SU-DHL-6 (cell line): ENCODE data around the gene CSNK2A3.

Experiments used
- H2AFZ ChIP-seq: fragments of 200-600 bp; sonication (generic); 2 replicates; pipeline ENCODE4 v1.6.1; 2014; ENCODE audit warnings: low read depth, mild to moderate bottlenecking, moderate library complexity, mixed read lengths, antibody characterized with exemption, low read length; ENCODE audit not compliant: severe bottlenecking
- H3F3A ChIP-seq: fragments of 200-600 bp; shearing (Covaris generic); 2 replicates; pipeline ENCODE4 v1.6.0; 2016; ENCODE audit warnings: antibody characterized with exemption, mild to moderate bottlenecking; ENCODE audit not compliant: insufficient read depth
- H3K27ac ChIP-seq: fragments of 200-600 bp; sonication (generic); 2 replicates; pipeline ENCODE4 v1.5.1; 2016; ENCODE audit warnings: low read depth, mild to moderate bottlenecking, low read length, moderate library complexity, mixed read lengths
- H3K27me3 ChIP-seq: fragments of 200-600 bp; sonication (generic), shearing (Covaris generic); 2 replicates; pipeline ENCODE4 v1.6.0; 2014; ENCODE audit warnings: mild to moderate bottlenecking, low read length
- H3K36me3 ChIP-seq: fragments of 200-600 bp; sonication (generic); 2 replicates; pipeline ENCODE4 v1.6.1; 2014; ENCODE audit warnings: mild to moderate bottlenecking, low read length, mixed read lengths
- H3K4me2 ChIP-seq: fragments of 300-600, 200-600 bp; shearing (Covaris generic), sonication (generic); 2 replicates; pipeline ENCODE4 v1.6.0; 2014; ENCODE audit warnings: low read length, low read depth, mild to moderate bottlenecking; ENCODE audit not compliant: poor library complexity, severe bottlenecking
- H3K4me3 ChIP-seq: fragments of 200-600 bp; sonication (generic); 2 replicates; pipeline ENCODE4 v1.5.1; 2014; ENCODE audit warnings: antibody characterized with exemption, low read length, mild to moderate bottlenecking, mixed read lengths; ENCODE audit not compliant: insufficient read depth, poor library complexity, severe bottlenecking
- H3K79me2 ChIP-seq: fragments of 200-600 bp; sonication (generic); 2 replicates; pipeline ENCODE4 v1.6.1; 2014; ENCODE audit warnings: mild to moderate bottlenecking, low read length, moderate library complexity; ENCODE audit not compliant: insufficient read depth
- H3K9ac ChIP-seq: fragments of 200-600 bp; sonication (generic); 2 replicates; pipeline ENCODE4 v1.7.0; 2014; ENCODE audit warnings: mild to moderate bottlenecking, low read length
- H3K9me2 ChIP-seq: fragments of 200-600 bp; sonication (generic); replicated peaks from 2 replicates; pipeline ENCODE4 v1.6.1; 2014; ENCODE audit warnings: low read length; ENCODE audit not compliant: insufficient read depth
- H3K9me3 ChIP-seq: fragments of 200-600 bp; sonication (generic); 2 replicates; pipeline ENCODE4 v1.6.1; 2014; ENCODE audit warnings: low read length, mixed read lengths; ENCODE audit not compliant: insufficient read depth
- H4K20me1 ChIP-seq: fragments of 200-600 bp; sonication (generic); 2 replicates; pipeline ENCODE4 v1.6.1; 2014; ENCODE audit warnings: low read depth, mild to moderate bottlenecking, antibody characterized with exemption, low read length, moderate library complexity, mixed read lengths
- CTCF ChIP-seq: fragments of 200-600 bp; sonication (generic); IDR thresholded peaks from one replicate; pipeline ENCODE4 v1.5.1; 2017; ENCODE audit warnings: antibody characterized with exemption, mild to moderate bottlenecking, low read length, moderate library complexity; ENCODE audit not compliant: insufficient read depth, poor library complexity, severe bottlenecking
- EZH2phosphoT487 ChIP-seq: fragments of 200-600 bp; sonication (generic), shearing (Covaris generic); conservative IDR thresholded peaks from 2 replicates; pipeline ENCODE4 v1.6.1; 2018; ENCODE audit warnings: mild to moderate bottlenecking, antibody characterized with exemption, low read length, moderate library complexity, mixed read lengths

CSNK2A3 gene

DNA sequence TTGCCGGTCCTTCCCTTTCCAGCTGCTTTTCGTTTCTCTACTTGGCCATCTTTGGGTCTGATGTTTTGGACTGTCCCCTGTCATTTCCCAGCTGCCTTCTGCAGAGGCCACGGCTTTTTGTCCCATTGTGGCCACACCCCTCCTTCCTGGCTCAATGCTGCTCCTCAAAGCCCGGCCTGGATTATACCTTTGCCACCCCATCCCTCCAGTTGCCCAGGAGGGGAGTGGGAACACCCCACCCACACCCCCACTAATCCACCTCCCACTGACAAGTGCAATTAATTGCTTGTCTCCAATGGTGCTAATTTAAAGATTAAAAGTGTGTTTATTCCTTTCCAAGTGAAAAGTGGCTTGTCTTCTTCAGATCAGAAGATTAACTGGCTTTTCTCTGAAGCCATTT is 34.2 kb upstream of the CSNK2A3 start:
- H3K9me2 ChIP-seq = no peaks in the 10 kb centered on the region

GRCh38 chr11:11384829-11385228 is 31.8 kb upstream of the CSNK2A3 start:
- Histone ChIP-seq H3K9me2 (no peaks in the 10 kb centered on the region), H2AFZ (no peak overlapping the region), H3K9ac (no peak overlapping the region), H3K36me3 (no peaks in the 10 kb centered on the region), H3K4me2 (no peak overlapping the region), H3F3A (no peaks in the 10 kb centered on the region), H3K27me3 (no peaks in the 10 kb centered on the region; the same call in 1 of the 2 replicates), H3K27ac (no peak overlapping the region), H3K9me3 (no peaks in the 10 kb centered on the region), H3K79me2 (no peaks in the 10 kb centered on the region), H4K20me1 (no peaks in the 10 kb centered on the region), H3K4me3 (no peak overlapping the region)
- TF ChIP-seq CTCF = no peak
- no peak for TF ChIP-seq EZH2phosphoT487

More for the DNA sequence above, 34.2 kb upstream of the CSNK2A3 start:
- Histone ChIP-seq H3K9ac (no peak overlapping the region), H3F3A (no peaks in the 10 kb centered on the region), H3K36me3 (no peaks in the 10 kb centered on the region), H3K9me3 (no peaks in the 10 kb centered on the region), H3K4me3 (no peak overlapping the region), H3K27me3 (no peaks in the 10 kb centered on the region; the same call in 1 of the 2 replicates), H3K27ac (no peak overlapping the region), H4K20me1 (no peaks in the 10 kb centered on the region), H3K4me2 (no peak overlapping the region), H2AFZ (no peak overlapping the region), H3K79me2 (no peaks in the 10 kb centered on the region)
- TF ChIP-seq CTCF (no peak), EZH2phosphoT487 (no peak)

- no peak overlapping the region for H3K4me2 ChIP-seq
- no peaks in the 10 kb centered on the region for H4K20me1 ChIP-seq
- H2AFZ ChIP-seq = no peak overlapping the region
- H3K9me2 ChIP-seq = no peaks in the 10 kb centered on the region
- H3K27me3 ChIP-seq = no peaks in the 10 kb centered on the region; the same call in 1 of the 2 replicates
- no peaks in the 10 kb centered on the region for H3F3A ChIP-seq
- no peak overlapping the region for H3K27ac ChIP-seq
- no peak for TF ChIP-seq CTCF
- no peak for TF ChIP-seq EZH2phosphoT487
- H3K9ac ChIP-seq = no peak overlapping the region
- no peak overlapping the region for H3K4me3 ChIP-seq
- no peaks in the 10 kb centered on the region for H3K36me3 ChIP-seq
- no peaks in the 10 kb centered on the region for H3K9me3 ChIP-seq
- H3K79me2 ChIP-seq = no peaks in the 10 kb centered on the region
Observed at GRCh38 chr11:11383995-11384394, 30.9 kb upstream of the CSNK2A3 start.
